Measurements from ENCODE around the gene PROM2. TPM values are rescaled to one million over a fixed set of nuclear protein-coding genes. Genes with fewer than 3 reads are reported as not detected.
"Not testable (repeated sequence)": the region's sequence is repeated elsewhere in the genome, so short reads cannot be mapped to it uniquely, and the experiment has no call there.

PROM2 gene
- total RNA-seq, 6 experiments from 2014 or later, result 0.12 to 0.68 (median 0.35) TPM; not detected in 1

DNA sequence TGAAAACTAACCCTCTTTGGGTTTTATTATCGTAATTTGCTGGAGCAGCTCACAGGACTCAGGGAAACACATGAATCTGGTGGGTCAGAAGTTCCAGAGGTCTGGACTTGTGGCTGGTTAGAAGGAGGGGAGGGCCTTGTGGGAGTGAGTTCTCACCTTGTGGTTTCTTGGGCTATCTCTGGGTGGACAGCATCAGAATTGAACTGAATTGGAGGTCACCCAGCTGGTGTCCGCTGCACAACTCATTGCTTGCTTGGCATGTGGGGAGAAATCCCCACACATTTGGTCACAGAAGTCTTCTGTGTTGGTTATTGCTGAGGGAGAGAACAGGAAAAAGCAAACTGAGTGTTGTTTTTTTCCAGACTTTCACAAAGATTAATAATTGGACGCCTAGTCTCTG is 39.4 kb upstream of the PROM2 start:
- no peak for DNase-seq
- TF ChIP-seq, protein P1, sequence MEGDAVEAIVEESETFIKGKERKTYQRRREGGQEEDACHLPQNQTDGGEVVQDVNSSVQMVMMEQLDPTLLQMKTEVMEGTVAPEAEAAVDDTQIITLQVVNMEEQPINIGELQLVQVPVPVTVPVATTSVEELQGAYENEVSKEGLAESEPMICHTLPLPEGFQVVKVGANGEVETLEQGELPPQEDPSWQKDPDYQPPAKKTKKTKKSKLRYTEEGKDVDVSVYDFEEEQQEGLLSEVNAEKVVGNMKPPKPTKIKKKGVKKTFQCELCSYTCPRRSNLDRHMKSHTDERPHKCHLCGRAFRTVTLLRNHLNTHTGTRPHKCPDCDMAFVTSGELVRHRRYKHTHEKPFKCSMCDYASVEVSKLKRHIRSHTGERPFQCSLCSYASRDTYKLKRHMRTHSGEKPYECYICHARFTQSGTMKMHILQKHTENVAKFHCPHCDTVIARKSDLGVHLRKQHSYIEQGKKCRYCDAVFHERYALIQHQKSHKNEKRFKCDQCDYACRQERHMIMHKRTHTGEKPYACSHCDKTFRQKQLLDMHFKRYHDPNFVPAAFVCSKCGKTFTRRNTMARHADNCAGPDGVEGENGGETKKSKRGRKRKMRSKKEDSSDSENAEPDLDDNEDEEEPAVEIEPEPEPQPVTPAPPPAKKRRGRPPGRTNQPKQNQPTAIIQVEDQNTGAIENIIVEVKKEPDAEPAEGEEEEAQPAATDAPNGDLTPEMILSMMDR (IDR thresholded peaks at IDR 0.05), result no peak
- Mint-ChIP-seq H3K36me3 (ENCODE audit: low read depth) (no peaks in the 10 kb centered on the region; the same call in 1 of the 2 replicates), H3K9me3 (no peaks in the 10 kb centered on the region), H3K4me1 (ENCODE audit: low read depth) (no peaks in the 10 kb centered on the region; the same call in 1 of the 2 replicates), H3K27ac (no peak overlapping the region), H3K27me3 (ENCODE audit: insufficient read depth) (peaks cover 1% of the 10 kb centered on the region), H3K4me3 (no peak overlapping the region)

DNA sequence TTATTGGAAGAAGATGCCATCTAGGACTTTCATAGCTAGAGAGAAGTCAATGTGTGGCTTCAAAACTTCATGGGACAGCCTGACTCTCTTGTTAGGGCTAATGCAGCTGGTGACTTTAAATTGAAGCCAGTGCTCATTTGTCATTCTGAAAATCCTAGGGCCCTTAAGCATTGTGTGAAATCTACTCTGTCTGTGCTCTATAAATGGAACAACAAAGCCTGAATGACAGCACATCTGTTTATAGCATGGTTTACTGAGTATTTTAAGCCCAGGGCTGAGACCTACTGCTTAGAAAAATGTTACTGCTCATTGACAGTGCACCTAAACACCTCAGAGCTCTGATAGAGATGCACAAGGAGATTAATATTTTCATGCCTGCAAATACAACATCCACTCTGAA is 36.1 kb upstream of the PROM2 start:
- no peak for DNase-seq
- H3K4me3 Mint-ChIP-seq, result no peak overlapping the region
- H3K27ac Mint-ChIP-seq, result no peak overlapping the region
- H3K36me3 Mint-ChIP-seq (ENCODE audit: low read depth), result peaks cover 12% of the 10 kb centered on the region; the same call in 1 of the 2 replicates
- H3K27me3 Mint-ChIP-seq (ENCODE audit: insufficient read depth), result peaks cover 4% of the 10 kb centered on the region; the same call in 1 of the 2 replicates
- TF ChIP-seq, protein P1 (IDR thresholded peaks at IDR 0.05), result no peak
- no peaks in the 10 kb centered on the region for H3K4me1 Mint-ChIP-seq (ENCODE audit: low read depth)
- peaks cover 20% of the 10 kb centered on the region for H3K9me3 Mint-ChIP-seq

DNA sequence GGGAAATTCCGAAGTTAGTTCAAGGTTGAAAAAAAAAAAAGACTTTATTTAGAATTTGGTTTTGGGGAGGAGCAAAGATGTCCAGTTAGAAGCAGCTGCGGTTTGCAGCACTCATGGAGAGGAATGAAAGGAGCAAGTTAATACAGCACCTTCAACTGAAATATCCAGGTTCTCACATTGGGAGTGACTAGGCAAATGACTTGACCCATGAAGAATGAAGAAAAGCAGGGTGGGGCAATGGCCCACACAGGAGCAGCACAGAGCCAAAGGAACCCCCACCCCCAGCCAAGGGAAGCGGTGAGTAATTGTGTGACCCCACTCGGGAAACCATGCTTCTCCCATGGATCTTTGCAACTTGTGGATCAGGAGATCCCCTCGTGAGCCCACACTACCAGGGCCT is 34.2 kb upstream of the PROM2 start:
- DNase-seq, result no peak
- Mint-ChIP-seq H3K36me3 (ENCODE audit: low read depth) (peaks cover 12% of the 10 kb centered on the region; the same call in 1 of the 2 replicates), H3K27me3 (ENCODE audit: insufficient read depth) (peaks cover 4% of the 10 kb centered on the region; the same call in 1 of the 2 replicates), H3K9me3 (peaks cover 24% of the 10 kb centered on the region), H3K27ac (no peak overlapping the region), H3K4me1 (ENCODE audit: low read depth) (no peaks in the 10 kb centered on the region), H3K4me3 (no peak overlapping the region)
- TF ChIP-seq, protein P1 (IDR thresholded peaks at IDR 0.05), result no peak

DNA sequence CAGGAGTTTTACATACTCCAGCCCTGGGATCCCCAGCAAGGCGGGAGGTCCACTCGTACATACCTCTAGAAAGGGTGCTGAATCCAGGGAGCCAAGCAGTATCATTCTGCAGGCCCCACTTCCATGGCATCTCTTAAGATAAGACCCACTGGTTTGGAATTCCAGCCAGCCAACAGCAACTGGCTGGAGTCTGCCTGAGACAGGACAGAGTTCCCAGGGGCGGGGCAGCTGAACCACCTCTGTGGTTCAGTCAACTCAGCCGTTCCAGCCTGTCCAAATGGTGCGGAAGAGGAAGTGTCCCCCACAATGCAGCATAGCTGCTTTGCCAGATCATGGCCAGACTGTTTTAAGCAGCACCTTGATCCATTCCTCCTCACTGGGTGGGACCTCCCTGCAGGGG is 33.7 kb upstream of the PROM2 start:
- H3K27ac Mint-ChIP-seq, result no peak overlapping the region
- H3K9me3 Mint-ChIP-seq, result peaks cover 24% of the 10 kb centered on the region
- no peak for DNase-seq
- TF ChIP-seq, protein P1 (IDR thresholded peaks at IDR 0.05), result no peak
- peaks cover 12% of the 10 kb centered on the region; the same call in 1 of the 2 replicates for H3K36me3 Mint-ChIP-seq (ENCODE audit: low read depth)
- no peaks in the 10 kb centered on the region for H3K4me1 Mint-ChIP-seq (ENCODE audit: low read depth)
- H3K27me3 Mint-ChIP-seq (ENCODE audit: insufficient read depth), result peaks cover 4% of the 10 kb centered on the region; the same call in 1 of the 2 replicates
- H3K4me3 Mint-ChIP-seq, result no peak overlapping the region

DNA sequence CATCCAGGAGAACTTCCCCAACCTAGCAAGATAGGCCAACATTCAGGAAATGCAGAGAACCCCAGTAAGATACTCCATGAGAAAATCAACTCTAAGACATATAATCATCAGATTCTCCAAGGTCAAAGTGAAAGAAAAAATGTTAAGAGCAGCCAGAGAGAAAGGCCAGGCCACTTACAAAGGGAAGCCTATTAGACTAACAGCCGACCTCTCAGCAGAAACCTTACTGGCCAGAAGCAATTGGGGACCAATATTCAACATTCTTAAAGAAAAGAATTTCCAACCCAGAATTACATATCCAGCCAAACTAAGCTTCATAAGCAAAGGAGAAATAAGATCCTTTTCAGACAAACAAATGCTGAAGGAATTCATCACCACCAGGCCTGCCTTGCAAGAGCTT is 32.2 kb upstream of the PROM2 start:
- H3K27ac Mint-ChIP-seq; H3K4me3 Mint-ChIP-seq; DNase-seq; H3K4me1 Mint-ChIP-seq (ENCODE audit: low read depth); H3K27me3 Mint-ChIP-seq (ENCODE audit: insufficient read depth): not testable (repeated sequence)
- Mint-ChIP-seq H3K36me3 (ENCODE audit: low read depth) (peaks cover 12% of the 10 kb centered on the region; the same call in 1 of the 2 replicates), H3K9me3 (peaks cover 24% of the 10 kb centered on the region)

DNA sequence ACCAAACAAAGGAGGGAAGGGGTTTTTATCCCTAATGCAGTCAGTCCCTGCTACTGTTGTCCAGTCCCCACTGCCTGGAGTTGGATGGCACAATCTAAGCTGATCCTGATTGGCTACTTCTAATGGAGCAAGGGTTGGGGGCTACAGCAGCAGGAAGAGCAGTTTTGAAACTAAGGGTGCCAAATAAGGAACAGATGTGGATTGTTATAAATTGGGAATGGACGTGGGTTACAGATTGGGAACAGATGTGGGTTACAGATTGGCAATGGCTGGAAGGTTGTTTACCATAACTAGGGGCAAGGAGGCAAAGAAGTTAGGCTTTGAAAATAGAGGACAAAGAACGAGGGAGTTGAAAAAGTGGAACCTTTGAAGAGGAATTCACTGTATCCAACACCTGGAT is 16.0 kb upstream of the PROM2 start:
- TF ChIP-seq, protein P1 (IDR thresholded peaks at IDR 0.05), result no peak
- peaks cover 7% of the 10 kb centered on the region; the same call in 1 of the 2 replicates for H3K4me1 Mint-ChIP-seq (ENCODE audit: low read depth)

More for the DNA sequence above, 16.0 kb upstream of the PROM2 start:
- Mint-ChIP-seq H3K27ac (no peak overlapping the region), H3K4me3 (no peak overlapping the region), H3K36me3 (ENCODE audit: low read depth) (peaks cover 6% of the 10 kb centered on the region; the same call in 1 of the 2 replicates), H3K27me3 (ENCODE audit: insufficient read depth) (peaks cover 26% of the 10 kb centered on the region), H3K9me3 (peaks cover 25% of the 10 kb centered on the region)
- no peak for DNase-seq

Measured in HFFc6 (cell line).